ENCODE results near the gene MT1F.
"Not testable (repeated sequence)": the region's sequence is repeated elsewhere in the genome, so short reads cannot be mapped to it uniquely, and the experiment has no call there.

The MT1F gene

GRCh38 chr16:56657555-56658326 lies at the start of gene MT1F:
MT1F (plus strand) TSS chr16:56657959; CDS start chr16:56658059, 100 bp downstream.
- DNase-seq = no peak

GRCh38 chr16:56608043-56608875 lies 49.5 kb upstream of the MT1F start, which contains the start of gene MT2A:
MT2A (plus strand) TSS chr16:56608584; CDS start chr16:56608656, 72 bp downstream.
- peak; percentile 89 for DNase-seq

DNA sequence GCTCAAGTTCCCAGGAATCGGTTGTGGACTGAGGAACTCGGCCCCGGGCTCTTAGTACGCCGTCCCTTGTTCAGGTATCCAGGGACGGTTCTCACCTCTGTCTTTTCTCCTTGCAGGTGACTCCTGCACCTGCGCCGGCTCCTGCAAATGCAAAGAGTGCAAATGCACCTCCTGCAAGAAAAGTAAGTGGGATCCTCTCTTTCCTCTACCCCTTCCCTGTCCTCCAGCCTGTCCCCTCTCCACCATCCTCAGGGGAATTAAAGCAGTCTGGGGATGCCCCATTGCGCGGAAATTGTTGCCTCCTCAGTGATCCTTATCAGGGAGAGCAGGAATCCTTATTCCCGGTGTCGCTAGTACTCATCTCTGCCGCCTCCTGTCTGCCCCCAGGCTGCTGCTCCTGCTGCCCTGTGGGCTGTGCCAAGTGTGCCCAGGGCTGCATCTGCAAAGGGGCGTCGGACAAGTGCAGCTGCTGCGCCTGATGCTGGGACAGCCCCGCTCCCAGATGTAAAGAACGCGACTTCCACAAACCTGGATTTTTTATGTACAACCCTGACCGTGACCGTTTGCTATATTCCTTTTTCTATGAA lies 48.8 kb upstream of the MT1F start:
- peak; percentile 39 for DNase-seq

- DNase-seq = no peak
Measured at GRCh38 chr16:56609463-56609921, 48.3 kb upstream of the MT1F start.

GRCh38 chr16:56610017-56610608 lies 47.6 kb upstream of the MT1F start:
- DNase-seq = no peak

- no peak for DNase-seq
Measured at GRCh38 chr16:56610609-56611111, 47.1 kb upstream of the MT1F start.

DNA sequence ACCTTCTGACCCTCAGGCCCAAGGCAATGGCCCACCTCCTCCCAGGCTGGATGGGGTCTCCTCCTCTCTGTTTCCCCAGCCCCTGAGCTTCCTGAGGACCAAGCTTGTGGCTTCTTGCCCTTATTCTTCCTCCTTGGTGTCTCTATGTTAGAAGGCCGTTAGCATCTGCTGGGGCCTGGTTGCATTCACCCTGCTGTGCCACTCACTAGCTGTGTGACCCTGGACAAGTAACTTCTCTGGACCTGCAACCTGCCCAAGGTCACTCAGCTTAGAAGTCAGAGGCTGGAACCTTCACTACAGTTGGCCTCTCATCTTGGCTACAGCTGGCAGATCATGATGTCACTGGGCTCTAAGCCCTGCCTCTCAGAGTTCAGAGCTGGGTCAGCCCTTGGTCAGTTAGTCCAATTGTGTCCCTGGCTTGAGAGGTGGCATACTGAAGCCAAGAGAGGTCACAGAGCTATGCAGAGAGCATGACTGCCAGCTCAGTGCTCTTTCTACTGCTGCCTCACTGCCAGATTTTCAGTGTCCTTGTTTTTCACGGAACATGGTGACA lies 46.4 kb upstream of the MT1F start:
- no peak for DNase-seq

- DNase-seq = no peak
Measured at GRCh38 chr16:56613706-56614105, 44.1 kb upstream of the MT1F start.

- DNase-seq = no peak
Measured at GRCh38 chr16:56614549-56614991, 43.2 kb upstream of the MT1F start.

GRCh38 chr16:56615353-56615752 lies 42.4 kb upstream of the MT1F start:
- DNase-seq = no peak

- DNase-seq = no peak
Measured at GRCh38 chr16:56616608-56617211, 41.0 kb upstream of the MT1F start.

DNA sequence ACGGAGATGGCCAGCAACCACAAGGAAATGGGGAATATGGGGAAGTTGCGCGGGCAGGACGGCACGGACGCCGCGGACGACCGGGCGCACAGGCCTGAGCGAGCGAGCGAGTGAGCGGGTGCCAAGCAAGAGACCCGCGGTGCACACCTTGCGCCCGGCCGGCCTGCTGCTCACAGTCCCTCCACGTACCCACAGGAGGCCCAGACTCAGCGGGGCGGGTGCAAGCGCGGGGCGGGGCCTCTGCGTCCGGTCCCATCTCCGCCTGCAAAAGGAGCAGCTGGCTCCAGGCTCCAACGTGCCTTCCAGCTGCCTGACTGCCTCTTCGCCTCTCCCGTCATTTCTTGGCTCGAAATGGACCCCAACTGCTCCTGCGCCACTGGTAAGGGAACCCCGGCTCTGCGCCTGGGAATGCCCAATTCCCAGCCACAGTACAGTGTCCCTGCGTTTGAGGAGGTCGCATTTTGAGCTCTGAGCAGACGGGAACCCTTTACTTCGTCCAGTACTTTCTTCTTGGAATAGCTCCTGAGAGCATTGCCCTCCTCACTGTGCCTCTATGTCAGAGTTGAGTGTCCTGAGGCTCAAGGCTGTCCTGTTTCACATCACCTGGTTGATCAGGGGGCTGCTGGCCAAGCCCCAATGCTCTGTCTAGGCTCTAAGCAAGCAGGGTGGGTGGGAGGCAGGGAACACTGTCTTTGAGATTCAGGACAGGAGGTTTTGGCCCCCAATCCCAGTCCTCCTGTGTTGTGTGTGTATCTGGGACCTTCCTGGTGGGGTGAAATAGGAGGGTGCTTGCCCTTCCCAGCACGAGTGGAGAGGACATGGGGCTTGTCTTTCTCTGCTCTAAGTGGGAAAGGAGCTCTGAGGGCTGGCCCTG lies 40.3 kb upstream of the MT1F start:
- no peak for DNase-seq

GRCh38 chr16:56618138-56618537 lies 39.6 kb upstream of the MT1F start:
- DNase-seq = no peak

DNA sequence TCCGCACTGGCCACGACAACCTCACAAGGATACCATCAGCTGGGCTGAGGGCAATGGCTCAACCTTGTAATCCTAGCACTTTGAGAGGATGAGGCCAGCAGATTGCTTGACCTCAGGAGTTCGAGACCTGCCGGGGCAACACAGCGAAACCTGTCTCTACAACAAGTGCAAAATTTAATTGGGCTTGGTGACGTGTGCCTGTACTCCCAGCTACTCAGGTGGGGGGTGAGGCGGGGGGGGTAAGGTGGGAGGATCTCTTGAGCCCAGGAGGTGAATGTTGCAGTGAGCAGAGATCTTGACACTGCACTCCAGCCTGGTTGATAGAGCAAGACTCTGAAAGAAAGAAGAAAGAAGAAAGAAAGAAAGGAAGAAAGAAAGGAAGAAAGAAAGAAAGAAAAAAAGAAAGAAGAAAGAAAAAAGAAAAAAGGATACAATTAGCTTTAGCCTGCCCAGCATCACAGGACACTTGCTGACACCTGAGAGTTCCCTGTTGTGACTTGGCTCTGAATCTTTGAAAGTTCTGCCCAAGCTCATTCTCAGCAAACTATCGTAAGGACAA lies 37.3 kb upstream of the MT1F start:
- DNase-seq = no peak

DNA sequence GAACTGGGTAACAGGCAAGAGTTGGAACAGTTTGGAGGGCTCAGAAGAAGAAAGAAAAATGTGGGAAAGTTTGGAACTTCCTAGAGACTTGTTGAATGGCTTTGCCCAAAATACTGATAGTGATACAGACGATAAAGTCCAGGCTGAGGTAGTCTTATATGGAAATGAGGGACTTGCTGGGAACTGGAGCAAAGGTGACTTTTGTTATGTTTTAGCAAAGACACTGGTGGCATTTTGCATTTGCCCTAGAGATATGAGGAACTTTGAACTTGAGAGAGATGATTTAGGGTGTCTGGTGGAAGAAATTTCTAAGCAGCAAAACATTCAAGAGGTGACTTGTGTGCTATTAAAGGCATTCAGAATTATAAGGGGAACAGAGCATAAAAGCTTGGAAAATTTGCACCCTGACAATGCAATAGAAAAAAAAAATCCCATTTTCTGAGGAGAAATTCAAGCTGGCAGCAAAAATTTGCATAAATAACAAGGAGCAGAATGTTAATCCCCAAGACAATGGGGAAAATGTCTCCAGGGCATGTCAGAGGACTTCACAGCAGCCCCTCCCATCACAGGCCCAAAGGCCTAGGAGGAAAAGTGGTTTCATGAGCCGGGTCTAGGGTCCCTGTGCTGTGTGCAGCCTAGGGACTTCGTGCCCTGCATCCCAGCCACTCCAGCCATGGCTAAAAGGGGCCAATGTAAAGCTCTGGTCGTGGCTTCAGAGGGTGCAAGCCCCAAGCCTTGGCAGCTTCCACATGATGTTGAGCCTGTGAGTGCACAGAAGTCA lies 35.9 kb upstream of the MT1F start:
- not testable (repeated sequence) for DNase-seq

DNA sequence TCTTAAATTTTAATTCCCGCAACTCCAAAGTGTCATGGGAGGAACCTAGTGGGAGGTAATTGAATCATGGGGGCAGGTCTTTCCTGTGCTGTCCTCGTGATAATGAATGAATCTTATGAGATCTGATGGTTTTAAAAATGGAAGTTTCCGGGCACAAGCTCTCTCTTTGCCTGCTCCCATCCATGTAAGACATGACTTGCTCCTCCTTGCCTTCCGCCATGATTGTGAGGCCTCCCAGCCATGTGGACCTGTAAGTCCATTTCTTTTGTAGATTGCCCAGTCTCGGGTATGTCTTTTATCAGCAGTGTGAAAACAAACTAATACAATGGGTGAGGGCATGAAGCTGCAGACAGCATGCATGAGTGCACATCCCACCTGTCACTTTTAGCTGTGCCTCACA lies 34.6 kb upstream of the MT1F start:
- not testable (repeated sequence) for DNase-seq

DNA sequence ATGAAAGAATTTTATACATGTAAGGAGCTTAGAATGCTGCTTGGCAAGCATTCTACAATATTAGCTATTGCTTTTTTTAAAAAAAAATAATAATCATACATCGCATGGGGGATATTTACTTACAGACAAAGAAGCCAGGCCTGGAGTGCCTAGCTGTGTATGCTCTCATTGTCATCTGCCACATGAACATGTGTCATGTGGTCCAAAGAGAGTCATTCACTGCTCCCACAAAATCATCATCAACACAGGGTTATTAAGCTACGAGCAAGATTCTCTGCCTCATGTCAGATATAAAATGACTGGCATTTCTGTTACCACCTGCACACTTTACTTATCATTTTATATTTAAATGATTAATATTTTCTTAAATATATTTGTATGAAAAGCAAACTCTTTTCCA lies 34.1 kb upstream of the MT1F start:
- DNase-seq = no peak

GRCh38 chr16:56625140-56625942 lies 32.4 kb upstream of the MT1F start, which contains the start of gene MT1E:
MT1E (plus strand) TSS chr16:56625781; CDS start chr16:56625852, 71 bp downstream.
- DNase-seq = no peak

All from NCI-H524 treated with DMSO at 0.1 percent for 48 hours (cell line).